Anterior cingulate cortex (tissue), 58 donors: ENCODE measurements around the gene TRPM3.

Source experiments
- DNase-seq, 58 donors: peaks; one replicate each; lab custom pipeline; 2025; lab: John Stamatoyannopoulos, UW

The TRPM3 gene

GRCh38 chr9:70542311-70542931, 579.0 kb downstream of the TRPM3 start:
- no peak for DNase-seq

DNA sequence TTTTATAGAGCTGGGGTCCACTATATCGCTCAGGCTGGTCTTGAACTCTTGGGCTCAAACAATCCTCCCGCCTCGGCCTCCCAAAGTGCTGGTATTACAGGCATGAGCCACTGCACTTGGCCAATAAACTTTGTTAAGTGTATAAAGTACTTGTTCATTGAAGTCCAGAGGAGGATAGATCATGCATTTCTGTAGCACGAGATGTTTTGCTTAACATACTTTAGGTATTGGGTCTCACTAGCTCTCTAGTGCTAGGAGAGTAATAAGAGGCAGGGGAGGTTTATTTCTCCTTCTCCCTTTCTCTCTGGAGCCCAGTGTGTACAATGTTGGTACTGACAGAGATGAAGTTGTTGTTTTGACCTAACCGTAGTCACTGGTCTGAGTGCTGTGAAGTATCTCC, 581.4 kb downstream of the TRPM3 start:
- DNase-seq = no peak

DNA sequence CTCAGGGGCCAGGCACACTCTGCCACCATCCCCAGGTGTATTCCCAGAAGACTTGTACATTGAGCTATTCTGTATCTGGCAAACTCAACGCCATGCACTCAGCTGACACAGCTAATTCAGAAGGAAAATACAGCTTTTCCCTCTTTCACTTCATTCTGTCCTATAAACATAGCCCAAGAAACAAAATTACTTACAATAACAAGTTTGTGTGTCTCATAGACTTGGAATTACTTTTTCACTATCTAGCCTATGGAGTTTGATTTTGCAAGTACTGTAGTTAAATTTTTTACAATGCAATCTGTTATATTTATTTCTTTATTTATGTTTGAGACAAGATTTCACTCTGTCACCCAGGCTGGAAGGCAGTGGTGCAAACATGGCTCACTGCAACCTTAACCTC, 581.9 kb downstream of the TRPM3 start:
- no peak for DNase-seq

DNA sequence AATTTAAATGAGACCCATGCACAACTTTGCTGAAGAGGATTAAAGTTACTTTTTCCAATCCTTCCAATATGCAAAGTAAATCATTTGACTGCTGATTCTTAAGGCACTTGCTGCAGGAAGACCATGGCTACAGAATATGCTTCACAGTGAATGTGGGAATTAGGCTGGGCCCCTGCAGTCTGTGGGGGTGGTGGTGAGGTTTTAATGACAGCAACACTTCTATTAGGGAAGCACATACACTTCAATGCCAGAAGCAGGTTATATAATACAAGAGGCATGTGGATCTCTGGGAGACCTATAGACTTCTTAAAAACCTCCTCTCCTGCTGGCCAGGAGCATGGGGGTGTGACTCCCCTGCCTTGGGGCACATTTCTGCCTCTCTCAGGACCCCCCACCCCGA, 582.4 kb downstream of the TRPM3 start:
- no peak for DNase-seq

GRCh38 chr9:70537084-70537483, 584.3 kb downstream of the TRPM3 start:
- DNase-seq = no peak

- DNase-seq = no peak
These were observed 585.7 kb downstream of the TRPM3 start for GRCh38 chr9:70535546-70536323.

DNA sequence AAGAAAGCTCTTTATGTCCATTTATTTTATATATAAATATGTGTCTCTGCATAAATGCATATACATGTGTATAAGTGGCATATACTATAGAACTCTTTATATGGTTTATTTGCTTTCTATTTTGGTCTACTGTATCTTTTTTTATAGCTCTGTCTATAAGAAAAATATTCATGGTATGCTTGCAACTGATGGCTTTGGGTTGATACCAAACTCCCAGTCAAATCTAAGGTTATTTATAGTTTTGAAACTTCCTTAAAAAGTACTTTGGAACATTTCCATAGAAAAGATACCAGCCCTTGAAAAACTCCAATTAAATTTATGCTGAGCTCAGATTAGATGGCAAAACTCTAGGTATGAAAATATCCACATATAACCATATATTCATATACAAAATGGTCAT, 587.0 kb downstream of the TRPM3 start:
- DNase-seq = no peak

- no peak for DNase-seq
These were observed 587.4 kb downstream of the TRPM3 start for GRCh38 chr9:70534061-70534460.

DNA sequence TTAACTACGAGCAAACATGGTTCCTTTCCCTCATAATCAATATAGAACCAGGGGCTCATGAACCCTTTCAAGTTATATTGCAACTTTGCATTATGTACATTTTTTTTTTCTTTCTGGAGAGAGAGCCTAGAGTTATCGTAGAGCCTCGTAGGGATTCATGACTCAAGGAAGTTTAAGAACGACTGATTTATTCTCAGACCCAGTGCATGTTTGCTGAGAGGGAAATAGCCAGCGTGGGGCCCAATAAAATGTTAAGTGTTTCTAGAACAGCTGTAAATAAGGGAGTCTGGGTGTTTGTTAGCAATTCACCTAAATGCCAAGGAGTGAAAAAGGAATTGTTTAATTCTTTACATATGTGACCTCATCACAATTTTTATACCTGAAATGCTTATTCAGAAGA, 587.9 kb downstream of the TRPM3 start:
- no peak for DNase-seq

- no peak for DNase-seq
These were observed 588.7 kb downstream of the TRPM3 start for GRCh38 chr9:70532716-70533115.

DNA sequence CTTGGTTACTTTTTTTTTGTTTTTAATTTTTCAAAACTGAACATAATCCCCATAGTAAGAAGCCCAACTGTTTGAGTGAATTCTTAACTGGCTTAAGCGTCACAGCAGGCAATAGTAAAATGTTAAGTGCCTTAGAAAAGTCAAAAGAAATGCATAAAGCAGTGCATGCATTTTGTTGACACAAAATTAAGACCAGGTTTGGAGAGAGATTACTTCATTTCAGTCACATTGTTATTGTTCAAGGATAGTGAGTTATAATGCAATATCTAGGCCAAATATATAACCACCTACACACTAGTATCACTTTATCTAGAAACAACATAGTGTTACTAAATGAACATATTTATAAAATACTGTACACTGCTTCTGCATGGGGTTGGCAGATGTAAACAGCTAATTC, 590.1 kb downstream of the TRPM3 start:
- DNase-seq = no peak

DNA sequence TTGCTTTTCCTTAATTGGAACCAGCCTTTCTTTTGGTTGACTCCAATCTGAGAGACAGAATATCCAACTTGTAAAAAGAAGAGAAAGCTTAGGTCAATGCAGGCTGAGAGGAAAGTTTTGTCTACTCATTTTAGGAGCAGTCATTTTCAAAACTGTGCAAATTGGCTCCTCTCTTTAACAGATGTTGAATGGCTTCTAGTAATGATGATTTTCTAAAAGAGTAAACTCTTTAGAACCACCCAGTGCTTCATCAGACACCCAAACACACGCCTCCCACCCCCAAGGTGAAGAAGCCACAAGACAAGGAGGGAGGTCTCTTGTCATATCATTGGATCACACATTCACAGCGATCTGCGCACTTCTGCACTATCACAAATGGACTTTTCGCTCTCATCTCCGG, 590.7 kb downstream of the TRPM3 start:
- no peak for DNase-seq

DNA sequence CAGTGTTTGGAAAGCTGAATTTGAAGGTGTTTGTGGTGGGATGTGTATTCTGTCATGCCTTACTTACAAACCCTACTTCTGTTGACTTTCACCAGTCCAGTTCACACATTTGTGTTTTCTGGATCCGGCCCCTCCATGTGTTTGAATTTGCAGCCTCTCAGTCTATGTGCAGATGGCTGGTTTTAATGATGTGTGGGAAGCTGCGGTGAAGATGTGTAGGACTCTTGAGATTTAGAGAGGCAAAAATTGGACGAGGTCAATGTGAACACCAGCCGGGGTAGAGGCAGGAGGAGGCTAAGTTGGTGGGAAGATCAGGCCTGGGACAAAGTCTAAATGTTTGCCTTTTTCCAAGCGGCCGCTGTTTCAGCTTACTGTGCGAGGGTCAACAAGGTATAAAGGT, 591.6 kb downstream of the TRPM3 start:
- DNase-seq = no peak

- no peak for DNase-seq
These were observed 592.0 kb downstream of the TRPM3 start for GRCh38 chr9:70529377-70529776.

GRCh38 chr9:70526902-70527301, 594.5 kb downstream of the TRPM3 start:
- no peak for DNase-seq

DNA sequence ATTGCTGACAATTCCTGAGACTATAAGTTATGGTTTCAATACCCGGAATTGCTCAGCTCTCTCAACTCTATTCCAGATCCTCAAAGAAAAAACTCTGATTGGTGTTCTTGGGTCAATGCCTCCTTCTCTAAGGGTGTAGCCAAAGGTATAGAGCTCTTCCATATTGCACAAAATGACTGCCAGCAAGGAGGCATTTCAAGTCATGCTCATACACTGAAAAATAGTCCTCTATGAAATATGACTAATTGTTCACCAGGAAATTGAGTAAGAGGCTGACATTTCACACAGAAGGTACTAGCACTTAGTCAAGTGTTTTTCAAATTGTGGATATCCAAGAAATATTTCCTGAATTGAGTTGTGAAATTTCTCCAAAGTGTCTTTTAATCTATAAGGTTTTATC, 595.9 kb downstream of the TRPM3 start:
- DNase-seq = no peak

- peak in 3 of 58 donors; percentile 3 to 19 (median 15) for DNase-seq
These were observed 601.3 kb downstream of the TRPM3 start for GRCh38 chr9:70519912-70520724.

- no peak for DNase-seq
These were observed 603.4 kb downstream of the TRPM3 start for GRCh38 chr9:70517926-70518610.

GRCh38 chr9:70514273-70514672, 607.1 kb downstream of the TRPM3 start:
- DNase-seq = no peak

GRCh38 chr9:70511858-70512257, 609.6 kb downstream of the TRPM3 start:
- DNase-seq = no peak
